Liver (tissue), 3 donors: ENCODE data around the gene SHLD1.

Experiments
- ATF3 ChIP-seq: IDR thresholded peaks from 2 replicates; pipeline ENCODE4 v1.6.1; 2016; ENCODE audit warnings: antibody characterized with exemption
- CTCF ChIP-seq: fragments of 150-350 bp; IDR thresholded peaks from 2 replicates; pipeline ENCODE4 v1.5.1; 2017; ENCODE audit warnings: improper control_type of control experiment, low read depth, low read length; ENCODE audit not compliant: missing input control
- GABPA ChIP-seq, 2 donors: IDR thresholded peaks in 1 of 2; conservative IDR thresholded peaks in 1 of 2; 2 replicates each; pipeline ENCODE4 v1.6.1; 2016; ENCODE audit warnings: antibody characterized with exemption in 2 of 2, mild to moderate bottlenecking in 1 of 2, moderate library complexity in 1 of 2
- HNF4A ChIP-seq, 2 donors: conservative IDR thresholded peaks; 2 replicates each; pipeline ENCODE4 v1.6.1; 2016; ENCODE audit warnings: antibody characterized with exemption in 2 of 2, mild to moderate bottlenecking in 2 of 2
- JUND ChIP-seq, 2 donors: IDR thresholded peaks; 2 replicates each; pipeline ENCODE4 v1.6.1; 2016; ENCODE audit warnings: antibody characterized with exemption in 2 of 2
- MAX ChIP-seq: IDR thresholded peaks from 2 replicates; pipeline ENCODE4 v1.6.1; 2016; ENCODE audit warnings: antibody characterized with exemption
- RAD21 ChIP-seq, 2 donors: IDR thresholded peaks; 2 replicates each; pipeline ENCODE4 v1.6.1; 2016; ENCODE audit warnings: antibody characterized with exemption in 2 of 2, mild to moderate bottlenecking in 2 of 2
- REST ChIP-seq: IDR thresholded peaks from 2 replicates; pipeline ENCODE4 v1.6.1; 2016; ENCODE audit warnings: antibody characterized with exemption, mild to moderate bottlenecking
- SP1 ChIP-seq: IDR thresholded peaks from 2 replicates; pipeline ENCODE4 v1.6.1; 2018; ENCODE audit warnings: antibody characterized with exemption, mild to moderate bottlenecking
- TAF1 ChIP-seq: conservative IDR thresholded peaks from 2 replicates; pipeline ENCODE4 v1.6.1; 2016; ENCODE audit warnings: antibody characterized with exemption, mild to moderate bottlenecking
- ZBTB33 ChIP-seq: IDR thresholded peaks from 2 replicates; pipeline ENCODE4 v1.6.1; 2016; ENCODE audit warnings: antibody characterized with exemption
- donor health status: healthy.
- donor health status: healthy.

- TF ChIP-seq ZBTB33, result no peak
- TF ChIP-seq CTCF, result no peak
- no peak for TF ChIP-seq MAX
- TF ChIP-seq RAD21 (IDR thresholded peaks at IDR 0.05), result no peak
- TF ChIP-seq GABPA (IDR thresholded peaks at IDR 0.05 in 1 of 2, conservative IDR thresholded peaks at IDR 0.05 in 1 of 2), result no peak
- no peak for TF ChIP-seq TAF1
- TF ChIP-seq REST, result no peak
- no peak for TF ChIP-seq HNF4A (conservative IDR thresholded peaks at IDR 0.05)
- no peak for TF ChIP-seq SP1
- TF ChIP-seq JUND (IDR thresholded peaks at IDR 0.05), result no peak
- no peak for TF ChIP-seq ATF3
Observed at GRCh38 chr20:5806457-5807263, 56.5 kb downstream of the SHLD1 start.
